Glutamatergic neuron (in vitro differentiated cells): ENCODE data around the gene MRTFB. TPM values are rescaled to one million over a fixed set of nuclear protein-coding genes. Genes with fewer than 3 reads are reported as not detected.

ENCODE experiments used
- DNase-seq: peaks from one replicate; pipeline ENCODE4 v3.0.0; 2022
- H3K27ac Mint-ChIP-seq: one replicate; pipeline ENCODE4 v1.8.0; 2020; ENCODE audit warnings: mild to moderate bottlenecking, mixed read lengths, inconsistent platforms; ENCODE audit not compliant: unreplicated experiment
- H3K27me3 Mint-ChIP-seq: one replicate; pipeline ENCODE4 v1.8.0; 2020; ENCODE audit warnings: mild to moderate bottlenecking, moderate library complexity, mixed read lengths, inconsistent platforms; ENCODE audit not compliant: unreplicated experiment
- H3K36me3 Mint-ChIP-seq: one replicate; pipeline ENCODE4 v1.8.0; 2020; ENCODE audit warnings: mild to moderate bottlenecking, mixed read lengths, inconsistent platforms; ENCODE audit not compliant: unreplicated experiment
- H3K4me1 Mint-ChIP-seq: one replicate; pipeline ENCODE4 v1.8.0; 2020; ENCODE audit warnings: mild to moderate bottlenecking, low read depth, mixed read lengths, inconsistent platforms; ENCODE audit not compliant: unreplicated experiment
- H3K4me3 Mint-ChIP-seq: one replicate; pipeline ENCODE4 v1.8.0; 2020; ENCODE audit warnings: mild to moderate bottlenecking, mixed read lengths, inconsistent platforms; ENCODE audit not compliant: unreplicated experiment
- H3K9me3 Mint-ChIP-seq: one replicate; pipeline ENCODE4 v1.8.0; 2020; ENCODE audit warnings: mild to moderate bottlenecking, moderate library complexity, mixed read lengths, inconsistent platforms; ENCODE audit not compliant: unreplicated experiment
- CTCF ChIP-seq: fragments of 200-600 bp; sonication (generic); IDR thresholded peaks from one replicate; pipeline ENCODE4 v1.5.0; 2021; ENCODE audit not compliant: partially characterized antibody, unreplicated experiment
- total RNA-seq: library from RNA; stranded (reverse); fragmentation: NEBNext Ultra II Directional; extraction: Animal tissue kit (Norgen Biotek cat#: 25700); gene quantifications from one replicate; pipeline ENCODE4 v1.2.1, GENCODE V29; 2021; ENCODE audit not compliant: unreplicated experiment

The MRTFB gene
- total RNA-seq, 1 donor from 2014 or later = 29.6 TPM

- Mint-ChIP-seq H3K27ac (no peak overlapping the region), H3K9me3 (peaks cover 3% of the 10 kb centered on the region), H3K27me3 (no peaks in the 10 kb centered on the region), H3K4me1 (no peaks in the 10 kb centered on the region), H3K4me3 (no peak overlapping the region), H3K36me3 (no peaks in the 10 kb centered on the region)
- no peak for DNase-seq
- TF ChIP-seq CTCF = no peak
Measured at GRCh38 chr16:14275934-14276333, 204.8 kb downstream of the MRTFB start.

- DNase-seq = no peak
- H3K27me3 Mint-ChIP-seq = no peaks in the 10 kb centered on the region
- H3K4me1 Mint-ChIP-seq = no peaks in the 10 kb centered on the region
- H3K9me3 Mint-ChIP-seq = no peaks in the 10 kb centered on the region
- TF ChIP-seq CTCF = no peak
- H3K27ac Mint-ChIP-seq = no peak overlapping the region
- no peak overlapping the region for H3K4me3 Mint-ChIP-seq
- H3K36me3 Mint-ChIP-seq = no peaks in the 10 kb centered on the region
Measured at GRCh38 chr16:14278749-14279148, 207.6 kb downstream of the MRTFB start.

- no peak overlapping the region for H3K27ac Mint-ChIP-seq
- no peak for DNase-seq
- H3K9me3 Mint-ChIP-seq = peaks cover 8% of the 10 kb centered on the region
- H3K4me1 Mint-ChIP-seq = no peaks in the 10 kb centered on the region
- no peak for TF ChIP-seq CTCF
- peaks cover 5% of the 10 kb centered on the region for H3K27me3 Mint-ChIP-seq
- no peak overlapping the region for H3K4me3 Mint-ChIP-seq
- no peaks in the 10 kb centered on the region for H3K36me3 Mint-ChIP-seq
Measured at GRCh38 chr16:14280541-14280940, 209.4 kb downstream of the MRTFB start.

GRCh38 chr16:14283786-14284185, 212.7 kb downstream of the MRTFB start:
- H3K4me3 Mint-ChIP-seq = peak overlapping the region; percentile 28
- H3K9me3 Mint-ChIP-seq = peaks cover 17% of the 10 kb centered on the region
- H3K4me1 Mint-ChIP-seq = no peaks in the 10 kb centered on the region
- no peaks in the 10 kb centered on the region for H3K36me3 Mint-ChIP-seq
- H3K27ac Mint-ChIP-seq = no peak overlapping the region
- no peak for DNase-seq
- no peak for TF ChIP-seq CTCF
- peaks cover 10% of the 10 kb centered on the region for H3K27me3 Mint-ChIP-seq

GRCh38 chr16:14284371-14284770, 213.3 kb downstream of the MRTFB start:
- Mint-ChIP-seq H3K4me1 (no peaks in the 10 kb centered on the region), H3K36me3 (peaks cover 4% of the 10 kb centered on the region), H3K9me3 (peaks cover 17% of the 10 kb centered on the region), H3K27me3 (peaks cover 10% of the 10 kb centered on the region), H3K27ac (no peak overlapping the region), H3K4me3 (peak overlapping the region; percentile 19)
- no peak for TF ChIP-seq CTCF
- DNase-seq = no peak
